DMS 273 treated with DMSO at 0.1 percent for 48 hours (cell line): ENCODE results near the gene C1R.

Experiments used
- DNase-seq: peaks from one replicate; lab custom pipeline; 2025; lab: John Stamatoyannopoulos, UW

Gene C1R

DNA sequence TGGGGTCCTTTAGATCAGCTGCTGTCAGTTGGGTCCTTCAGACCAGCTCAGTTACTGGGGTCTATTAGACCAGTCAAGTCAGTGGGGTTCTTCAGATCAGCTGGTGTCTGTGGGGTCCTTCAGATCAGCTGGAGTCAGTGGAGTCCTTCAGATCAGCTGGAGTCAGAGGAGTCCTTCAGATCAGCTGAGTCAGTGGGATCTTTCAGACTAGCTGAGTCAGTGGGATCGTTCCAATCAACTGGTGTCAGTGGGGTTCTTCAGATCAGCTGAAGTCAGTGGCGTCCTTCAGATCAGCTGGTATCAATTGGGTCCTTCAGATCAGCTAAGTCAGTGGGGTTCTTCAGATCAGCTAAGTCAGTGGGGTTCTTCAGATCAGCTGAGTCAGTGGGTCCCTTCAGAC lies 59.3 kb downstream of the C1R start:
- no peak for DNase-seq

DNA sequence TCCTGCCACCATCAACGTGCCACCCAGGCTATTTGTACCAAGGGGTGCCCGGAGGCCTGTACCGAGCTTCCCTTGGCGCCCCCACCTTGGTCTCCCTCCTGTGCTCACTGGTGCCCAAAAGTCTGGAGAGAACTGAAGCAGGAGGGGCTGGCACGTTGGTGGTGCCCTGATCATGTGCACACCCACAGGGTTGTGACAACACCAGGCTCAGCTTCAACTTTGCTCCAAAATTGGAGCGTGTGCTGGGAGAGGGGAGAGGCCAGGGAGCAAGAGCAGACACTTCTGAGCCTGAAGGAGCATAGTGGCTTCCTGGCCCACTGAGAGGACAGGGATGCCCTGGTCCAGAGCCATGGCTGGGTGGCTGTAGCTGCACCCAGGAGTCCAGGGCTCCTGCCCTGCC lies 60.9 kb downstream of the C1R start:
- DNase-seq = no peak
